Measurements from ENCODE around the gene LYPD6.

- no peak for TF ChIP-seq CTCF (IDR thresholded peaks at IDR 0.05 in 8 of 11, conservative IDR thresholded peaks at IDR 0.05 in 3 of 11)
- no peak for TF ChIP-seq POLR2AphosphoS5 (IDR thresholded peaks at IDR 0.05)
- no peak for TF ChIP-seq POLR2A (IDR thresholded peaks at IDR 0.05)
Observed at GRCh38 chr2:149360106-149360505, 29.7 kb downstream of the LYPD6 start.

Measured in spleen (tissue), 7 donors.